HG02973 (cell line): ENCODE data around the gene GRIK2.

Experiments used
- ATAC-seq: cut with Tn5 transposase; IDR thresholded peaks from one replicate; pipeline ENCODE4 v1.9.1; 2021; ENCODE audit warnings: moderate library complexity; ENCODE audit not compliant: unreplicated experiment

GRIK2 gene

DNA sequence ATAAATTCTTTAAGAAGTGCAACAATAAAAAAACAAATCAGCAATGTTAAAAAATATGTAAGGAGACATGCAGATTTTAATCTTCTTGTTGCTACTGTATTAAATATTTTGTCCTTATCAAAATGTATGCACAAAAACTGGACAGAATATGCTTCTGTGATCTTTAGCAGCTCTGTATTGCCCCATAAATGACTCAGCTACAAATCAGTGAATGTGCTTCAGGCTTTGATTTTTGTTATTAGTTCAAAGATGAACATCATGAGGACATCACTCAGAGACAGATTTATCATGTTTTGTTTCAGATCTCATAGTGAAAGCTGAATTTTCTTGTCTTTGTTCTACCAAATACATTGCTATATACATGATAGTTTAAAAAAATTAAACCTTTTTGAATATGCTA, 312.4 kb downstream of the GRIK2 start:
- no peak for ATAC-seq

DNA sequence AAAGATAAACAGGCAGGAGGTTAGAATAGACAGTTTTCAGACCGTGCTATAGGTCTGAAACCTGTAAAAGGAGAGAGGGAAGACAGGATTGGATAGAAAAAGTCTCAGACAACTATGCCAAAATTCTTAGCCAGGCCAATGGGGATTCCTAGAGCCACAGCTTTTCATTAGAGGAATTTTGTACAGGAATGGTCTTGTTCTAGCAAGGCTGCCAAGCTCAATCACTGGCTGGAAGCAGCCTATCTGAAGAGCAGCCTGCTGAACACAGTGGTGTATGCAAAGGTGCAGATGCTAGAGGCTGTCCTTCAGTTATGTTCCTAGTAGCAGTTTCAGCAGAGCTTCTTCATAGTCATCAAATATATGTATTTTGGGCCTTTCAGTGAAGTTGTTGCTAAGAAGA, 313.1 kb downstream of the GRIK2 start:
- ATAC-seq, result no peak

DNA sequence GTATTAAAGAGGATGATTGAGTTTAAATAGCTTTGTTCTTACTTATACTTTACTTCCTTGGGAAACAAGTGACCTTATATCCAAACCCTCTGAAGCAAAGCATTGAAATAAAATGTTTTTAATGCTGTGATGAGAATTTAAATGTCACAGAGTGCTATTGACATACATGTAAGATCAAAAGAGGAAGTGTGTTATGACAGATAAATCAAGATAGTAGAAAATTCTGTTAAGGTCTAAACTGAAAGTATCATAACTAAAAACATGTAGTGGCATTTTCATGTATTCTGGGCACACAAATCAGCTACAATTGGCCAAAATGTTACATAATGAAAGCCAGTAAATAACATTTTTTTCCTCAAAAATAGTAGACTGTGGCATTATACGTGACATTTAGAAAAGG, 318.0 kb downstream of the GRIK2 start:
- no peak for ATAC-seq

DNA sequence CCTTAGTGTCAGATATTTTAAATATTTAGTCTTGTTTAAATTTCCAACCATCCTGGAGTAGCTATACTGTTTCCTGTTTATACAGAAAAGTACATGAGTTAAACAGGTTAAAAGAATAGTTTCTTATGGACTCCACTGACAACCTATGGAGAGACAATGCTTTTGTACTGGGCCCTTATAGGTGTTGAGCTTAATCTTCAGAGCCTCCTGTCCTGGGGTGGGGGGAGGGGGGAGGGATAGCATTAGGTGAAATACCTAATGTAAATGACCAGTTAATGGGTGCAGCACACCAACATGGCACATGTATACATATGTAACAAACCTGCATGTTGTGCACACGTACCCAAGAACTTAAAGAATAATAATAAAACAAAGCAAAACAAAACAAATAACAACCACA, 322.9 kb downstream of the GRIK2 start:
- ATAC-seq, result no peak

DNA sequence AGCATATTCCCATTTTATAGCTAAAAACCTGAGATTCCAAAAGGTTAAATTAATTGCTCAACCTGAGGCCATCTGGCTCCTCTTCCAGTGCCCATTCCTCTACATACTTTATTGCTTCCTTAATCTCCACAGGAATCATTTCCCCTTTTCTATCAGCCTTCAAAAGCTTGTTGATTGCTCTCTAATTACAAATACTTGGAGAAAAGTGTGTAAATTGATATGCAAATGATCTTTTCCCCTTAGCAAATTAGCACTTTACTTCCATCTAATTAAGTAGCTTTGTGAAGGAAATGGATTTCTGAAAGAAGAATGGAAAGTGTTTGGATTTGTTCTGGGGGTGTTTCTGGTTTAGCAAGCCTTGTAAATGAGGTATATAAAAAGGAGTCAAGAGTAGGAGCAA, 323.3 kb downstream of the GRIK2 start:
- no peak for ATAC-seq

DNA sequence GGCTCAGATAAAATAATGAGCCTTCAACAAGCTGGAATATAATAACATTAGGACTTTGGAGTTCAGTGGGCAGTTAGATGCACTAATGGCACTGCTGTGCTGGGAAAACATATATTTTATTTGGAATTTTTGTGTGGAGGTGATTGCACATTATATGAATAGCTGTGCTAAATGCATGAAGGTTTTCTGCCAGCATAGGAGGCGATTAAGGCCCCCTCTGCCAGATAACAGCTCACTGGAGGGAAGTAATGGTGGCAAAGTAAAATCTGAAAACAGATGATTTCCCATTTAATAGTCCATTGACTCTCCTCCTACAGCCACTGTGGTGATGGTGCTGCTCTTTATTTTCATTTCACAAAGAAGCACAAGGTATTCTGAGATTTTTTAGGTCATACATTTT, 326.0 kb downstream of the GRIK2 start:
- ATAC-seq, result no peak

DNA sequence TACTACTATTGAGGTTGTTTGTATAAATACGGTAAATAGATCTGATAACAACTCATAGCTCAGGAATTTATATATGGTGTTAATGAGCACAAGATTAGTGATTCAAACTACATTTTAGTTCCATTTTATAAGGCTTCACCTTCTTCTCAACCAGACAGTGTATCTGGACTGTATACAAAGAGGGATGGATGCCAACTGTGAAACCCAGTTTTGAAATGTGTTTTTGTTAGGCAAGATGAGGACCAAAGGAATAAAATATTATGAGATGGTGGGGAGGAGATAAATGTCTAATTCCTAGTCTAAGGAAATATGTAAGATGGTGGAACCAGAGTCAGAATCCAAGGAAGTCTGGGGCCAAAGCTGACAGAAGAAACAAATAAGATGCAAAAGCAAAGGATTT, 329.0 kb downstream of the GRIK2 start:
- ATAC-seq, result no peak

DNA sequence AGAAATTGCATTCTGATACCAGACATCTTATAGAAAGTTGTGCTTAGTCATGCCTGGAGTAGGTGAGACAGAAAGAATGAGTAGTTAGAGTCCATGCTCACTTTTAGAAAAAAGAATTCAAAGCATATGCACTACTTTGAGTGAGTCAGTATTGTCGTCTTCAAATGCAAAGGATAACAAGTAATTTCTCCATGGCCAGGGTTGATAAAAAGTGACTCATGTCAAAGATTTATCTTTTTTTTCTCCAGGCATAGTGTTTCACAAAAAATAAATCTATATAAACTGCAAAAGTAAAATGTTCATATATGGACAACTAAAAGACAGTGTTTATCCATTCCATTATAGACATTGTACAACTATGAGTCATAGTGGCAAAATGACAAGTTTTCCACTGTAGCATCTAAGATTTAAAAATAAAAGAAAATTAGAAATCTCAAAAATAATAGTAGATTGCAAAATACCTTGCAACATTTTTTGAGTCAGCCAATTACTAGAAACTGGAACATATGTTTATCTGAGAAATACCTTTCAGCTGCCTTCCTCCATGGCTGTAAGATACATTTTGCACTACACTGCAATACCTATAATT, 329.6 kb downstream of the GRIK2 start:
- ATAC-seq, result no peak

DNA sequence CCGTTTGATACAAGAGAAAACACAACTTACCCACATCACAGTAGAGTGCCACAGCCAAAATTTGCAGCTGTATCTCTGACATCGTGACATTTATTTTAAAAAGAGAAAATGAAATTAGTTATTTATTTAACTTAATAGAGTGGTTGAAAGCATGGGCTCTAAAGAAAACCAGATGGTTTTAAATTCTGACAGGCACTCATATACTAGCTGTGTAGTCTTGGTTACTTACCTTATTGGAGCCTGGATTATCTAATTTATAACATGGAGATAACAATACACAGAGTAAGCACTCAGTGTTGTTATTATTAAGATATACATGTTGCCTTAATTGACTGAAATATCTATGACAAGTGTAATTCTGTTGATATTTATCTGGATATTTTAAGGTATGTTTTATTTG, 334.9 kb downstream of the GRIK2 start:
- no peak for ATAC-seq

DNA sequence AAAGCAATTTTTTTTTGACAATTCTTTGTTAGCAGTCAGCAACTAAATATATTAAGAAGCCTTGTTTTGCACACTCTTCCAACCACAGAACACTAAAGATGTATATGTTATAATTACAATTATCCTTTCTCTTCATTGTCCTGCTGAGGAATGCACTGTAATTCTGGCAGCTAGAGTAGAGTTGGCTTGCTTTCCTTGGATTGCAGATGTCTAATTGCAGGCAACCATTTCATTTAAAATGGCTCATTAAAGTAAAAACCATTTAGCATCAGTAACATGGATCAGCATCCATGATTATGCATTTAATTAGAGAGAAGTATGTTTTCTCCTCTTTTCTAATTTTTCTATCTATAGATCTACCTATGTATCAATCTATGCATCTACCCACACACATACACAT, 335.4 kb downstream of the GRIK2 start:
- no peak for ATAC-seq

DNA sequence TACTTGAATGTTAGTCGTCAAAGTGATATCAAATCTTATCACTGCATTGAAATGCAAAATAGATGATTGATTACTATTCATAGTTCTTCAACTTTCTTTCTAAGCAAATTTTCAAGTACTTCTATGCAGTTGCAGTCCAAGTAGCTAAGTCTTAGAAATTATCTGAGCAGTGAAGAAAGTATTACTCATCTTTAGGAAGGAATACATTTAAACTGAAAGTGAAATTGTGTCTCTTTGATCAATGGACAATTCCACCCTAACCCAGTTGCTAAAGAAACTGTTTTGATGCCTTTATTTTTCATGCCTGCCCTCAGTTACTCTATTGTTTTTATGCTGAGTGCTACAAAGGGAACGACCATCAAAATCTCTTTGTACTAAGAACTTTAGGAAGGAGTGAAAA, 337.4 kb downstream of the GRIK2 start:
- ATAC-seq, result no peak

DNA sequence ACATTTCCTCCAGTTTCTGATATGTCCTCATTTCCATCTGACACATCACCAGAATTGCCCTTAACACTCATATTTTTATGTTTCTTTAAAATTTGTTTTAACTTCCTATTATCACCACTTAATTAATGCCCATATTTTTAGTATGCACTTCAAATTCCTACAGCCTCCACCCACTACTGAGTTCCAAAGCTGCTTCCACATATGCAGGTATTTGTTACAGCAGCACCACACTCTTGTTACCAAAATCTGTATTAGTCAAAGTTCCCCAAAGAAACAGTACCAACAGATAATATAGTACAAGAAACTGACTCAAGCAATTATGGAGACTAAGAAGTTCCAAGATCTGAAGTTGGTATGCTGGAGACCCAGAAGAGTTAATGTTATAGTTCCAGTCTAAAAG, 340.4 kb downstream of the GRIK2 start:
- no peak for ATAC-seq

DNA sequence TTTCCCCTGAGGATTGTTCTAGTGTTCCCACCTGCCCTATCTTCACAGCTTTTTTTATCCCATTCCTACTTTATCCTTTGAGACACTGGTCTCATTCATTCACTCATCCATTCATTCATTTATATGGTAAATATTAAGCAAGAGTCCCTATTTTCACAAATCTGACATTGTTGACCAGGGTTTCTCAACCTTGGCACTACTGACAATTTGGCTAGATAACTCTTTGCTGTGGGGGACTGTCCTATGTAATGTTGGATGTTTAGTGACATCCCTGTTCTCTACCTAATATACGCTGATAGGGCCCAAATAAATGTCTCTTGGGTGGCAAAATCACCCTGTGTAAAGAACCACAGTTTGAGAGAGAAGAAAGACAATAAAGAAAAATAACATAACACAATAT, 345.0 kb downstream of the GRIK2 start:
- ATAC-seq, result no peak

DNA sequence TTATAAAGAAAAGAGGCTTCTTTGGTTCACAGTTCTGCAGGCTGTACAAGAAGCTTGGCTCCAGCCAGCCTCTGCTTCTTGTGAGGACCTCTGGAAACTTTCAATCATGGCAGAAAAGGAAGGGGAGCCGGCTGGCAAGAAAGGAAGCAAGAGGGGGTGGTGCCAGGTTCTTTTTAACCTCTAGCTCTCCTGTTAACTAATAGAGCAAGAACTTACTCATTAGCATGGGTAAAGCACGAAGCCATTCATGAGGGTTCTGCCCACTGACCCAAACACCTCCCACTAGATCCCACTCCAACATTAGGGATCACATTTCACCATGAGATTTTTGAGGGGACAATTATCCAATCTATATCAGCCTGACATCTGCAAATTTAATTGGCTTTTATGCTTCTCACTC, 347.1 kb downstream of the GRIK2 start:
- no peak for ATAC-seq

DNA sequence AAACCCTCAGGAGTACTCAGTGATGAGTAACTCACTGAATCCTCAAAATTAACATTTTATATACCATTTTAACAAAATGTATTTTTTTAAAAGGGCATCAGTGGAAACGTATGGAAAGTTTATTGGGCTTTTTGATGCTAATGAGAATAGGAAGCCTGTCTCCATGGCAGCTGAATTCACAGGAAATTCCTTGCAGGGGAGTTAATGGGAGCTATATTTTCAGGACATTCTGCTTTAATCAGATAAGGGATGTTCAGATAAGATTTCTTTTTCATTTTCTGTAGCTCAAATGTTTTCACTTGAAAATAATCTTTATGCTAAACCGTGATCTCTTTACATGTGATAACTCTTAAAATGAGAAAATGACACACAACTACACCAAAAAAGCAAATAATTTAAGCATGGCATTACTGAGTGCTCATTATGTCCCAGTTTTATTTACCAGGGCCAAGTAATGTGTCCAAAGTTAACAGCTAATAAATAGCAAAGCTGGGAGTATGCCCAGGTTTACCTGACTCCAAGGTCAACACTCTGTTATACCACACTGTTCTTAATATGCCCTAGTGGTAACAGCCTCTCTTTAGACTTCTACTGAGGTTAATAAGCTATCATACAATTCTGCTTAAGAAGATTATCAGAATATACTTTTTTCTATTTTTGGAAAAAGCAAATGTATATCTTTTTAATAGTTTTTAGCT, 348.1 kb downstream of the GRIK2 start:
- no peak for ATAC-seq

DNA sequence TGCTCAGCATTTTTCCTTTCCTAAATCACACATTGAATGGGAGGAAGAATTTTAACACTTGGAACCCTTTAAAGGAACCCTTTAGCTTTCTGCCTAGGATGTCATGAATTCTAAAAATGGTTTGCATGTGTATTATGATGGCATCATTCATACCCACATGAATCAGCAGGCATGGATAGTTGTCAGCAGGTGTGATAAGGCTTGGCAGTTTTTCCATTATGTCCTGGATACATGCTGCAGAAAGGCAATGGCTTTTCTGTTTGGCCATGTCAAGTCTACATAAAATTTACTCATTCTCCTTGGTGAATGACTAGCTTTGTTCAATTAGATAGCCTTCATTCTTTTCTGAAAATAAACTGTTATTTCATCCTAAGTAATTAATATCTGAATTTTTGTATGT, 353.7 kb downstream of the GRIK2 start:
- ATAC-seq, result no peak

DNA sequence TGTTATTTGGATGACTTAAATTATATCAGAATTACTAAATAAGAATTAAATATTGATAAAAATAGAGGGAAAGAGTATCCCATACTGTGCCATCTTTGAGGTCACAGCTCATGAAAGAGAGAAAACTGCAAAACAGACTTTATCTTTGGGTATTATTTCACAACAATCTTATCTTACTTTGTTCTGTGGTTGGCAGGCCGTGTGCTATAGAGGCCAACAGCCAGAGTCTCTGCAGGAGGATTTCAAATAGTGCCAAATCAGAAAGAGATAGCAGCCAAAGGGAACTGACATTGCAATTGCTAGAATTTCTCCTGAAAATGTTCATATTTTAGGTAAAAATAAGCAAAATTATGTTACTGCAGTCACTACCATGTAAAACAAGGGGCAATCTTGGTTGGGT, 354.2 kb downstream of the GRIK2 start:
- ATAC-seq, result no peak

DNA sequence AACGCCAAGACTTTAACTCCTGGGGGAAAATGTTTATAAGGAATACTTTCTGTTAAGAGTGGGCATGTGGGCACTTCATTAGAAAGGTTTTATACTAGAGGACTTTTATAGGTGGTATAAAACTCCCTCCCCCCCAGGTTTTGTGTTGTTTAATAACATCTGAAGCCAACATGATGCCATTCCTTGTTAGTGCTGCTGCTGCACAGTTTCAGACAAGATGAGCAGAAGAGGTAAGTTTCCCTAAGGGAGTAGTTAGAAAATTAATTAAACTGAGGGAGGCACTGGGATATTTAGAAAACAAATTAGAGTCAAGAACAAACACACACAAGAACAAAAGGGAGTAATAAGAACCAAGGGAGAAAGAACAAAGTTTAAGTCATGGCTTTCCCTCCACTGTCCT, 362.4 kb downstream of the GRIK2 start:
- no peak for ATAC-seq

DNA sequence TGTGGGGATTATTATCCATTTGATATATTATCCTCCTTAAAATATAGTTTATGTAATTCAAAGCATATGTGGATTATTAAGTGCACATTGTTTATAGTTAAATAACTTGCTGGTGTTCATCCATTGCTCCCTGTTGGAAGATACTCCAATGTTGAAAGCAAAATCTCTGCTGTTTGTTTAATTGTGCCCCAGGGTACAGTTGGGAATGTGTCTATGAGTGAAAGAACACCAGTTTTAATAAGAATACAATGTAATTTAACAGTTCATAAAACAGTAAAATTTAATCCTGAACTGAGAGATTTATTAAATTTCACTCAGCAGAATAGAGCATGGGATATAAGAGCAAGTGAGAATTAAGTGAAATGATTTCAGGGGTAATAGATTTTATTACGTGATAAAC, 364.9 kb downstream of the GRIK2 start:
- no peak for ATAC-seq

DNA sequence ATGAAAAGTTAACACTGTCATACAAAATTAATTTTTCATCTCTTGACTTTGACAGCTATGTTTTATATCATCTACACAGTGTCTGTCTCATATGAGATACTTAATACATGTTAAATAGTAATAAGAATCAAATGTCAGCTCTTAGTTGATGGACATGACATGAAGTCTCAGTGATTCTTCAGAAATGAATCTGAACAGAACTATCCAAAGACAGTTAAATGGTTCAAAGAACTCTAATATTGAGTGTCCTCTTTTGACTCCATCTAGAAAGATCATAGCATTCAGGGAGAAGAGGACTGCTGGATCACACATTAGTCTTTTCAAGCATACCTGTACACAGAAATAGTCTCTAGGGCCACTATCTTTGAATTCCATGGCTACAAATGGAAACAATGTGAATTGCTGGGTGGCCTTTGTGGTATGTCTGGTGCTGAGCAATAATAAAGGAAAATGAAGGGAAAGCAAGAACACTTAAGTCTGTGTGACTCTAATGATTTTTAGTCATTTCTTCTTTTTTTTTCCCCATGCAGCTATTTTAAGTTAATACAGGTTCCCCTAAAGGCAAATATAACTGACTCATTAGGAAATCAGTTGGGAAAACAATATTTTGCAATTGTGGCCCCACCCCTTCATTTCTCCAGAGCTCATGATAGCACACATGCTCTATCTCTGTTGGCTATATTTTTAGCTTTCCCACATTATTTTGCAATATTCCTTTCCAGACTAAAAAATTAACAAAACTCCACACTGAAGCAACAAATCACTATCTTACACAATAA, 367.5 kb downstream of the GRIK2 start:
- no peak for ATAC-seq

DNA sequence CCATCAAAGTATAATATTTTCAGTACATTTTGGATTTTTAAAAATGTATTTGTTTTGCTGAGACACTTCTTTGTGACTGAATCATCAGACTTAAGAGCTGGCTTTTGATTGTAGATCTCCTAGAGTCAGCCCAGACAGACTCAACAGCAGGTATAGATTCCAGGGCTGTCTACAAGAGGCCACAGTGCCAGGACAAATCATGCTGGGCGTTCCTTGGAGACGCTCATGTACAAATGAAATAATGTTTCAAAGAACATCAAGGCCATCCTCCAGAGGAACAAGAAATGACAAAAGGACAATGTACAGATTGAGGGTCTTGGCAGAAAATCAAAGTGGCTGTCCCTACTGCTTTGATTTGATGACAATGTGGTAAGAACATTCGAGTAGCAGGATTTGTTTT, 369.3 kb downstream of the GRIK2 start:
- ATAC-seq, result no peak

DNA sequence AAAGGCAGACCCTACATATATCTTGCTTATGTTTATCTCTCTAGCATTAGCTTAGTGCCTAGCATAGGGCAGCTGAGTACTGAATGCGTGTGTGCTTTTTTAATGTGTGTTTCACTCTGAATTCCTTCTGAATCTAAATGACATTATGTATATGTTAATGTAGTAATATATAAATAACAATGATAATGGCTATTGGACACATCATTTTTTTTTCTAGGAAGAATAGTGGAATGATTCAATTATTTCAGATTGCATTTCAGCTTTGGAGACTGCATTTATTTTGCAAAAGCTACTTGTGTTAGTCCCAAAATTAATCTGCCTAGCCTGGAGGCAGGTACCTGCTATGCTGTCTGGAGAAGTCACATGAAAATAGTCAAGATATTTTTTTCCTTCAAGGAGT, 371.8 kb downstream of the GRIK2 start:
- no peak for ATAC-seq
